CD4-positive, alpha-beta T cell treated with Interleukin-15 for 4 hours (primary cell): ENCODE results near the gene PLXNA4.

Experiments used
- DNase-seq: peaks from one replicate; pipeline ENCODE4 v3.0.0-alpha.2; 2020; ENCODE audit warnings: low spot score

Gene PLXNA4

DNA sequence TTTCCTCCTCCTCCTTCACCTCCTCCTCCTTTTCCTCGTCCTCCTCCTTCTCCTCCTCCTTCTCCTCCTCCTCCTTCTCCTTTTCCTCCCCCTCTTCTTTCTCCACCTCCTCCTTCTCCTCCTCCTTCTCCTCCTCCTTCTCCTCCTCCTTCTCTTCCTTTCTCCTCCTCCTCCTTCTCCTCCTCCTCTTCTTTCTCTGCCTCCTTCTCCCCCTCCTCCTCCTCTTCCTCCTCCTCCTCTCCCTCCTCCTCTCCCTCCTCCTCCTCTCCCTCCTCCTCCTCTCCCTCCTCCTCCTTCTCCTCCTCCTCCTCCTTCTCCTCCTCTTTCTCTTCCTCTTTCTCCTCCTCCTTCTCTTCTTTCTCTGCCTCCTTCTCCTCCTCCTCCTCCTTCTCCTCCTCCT is 13.6 kb downstream of the PLXNA4 start:
- no peak for DNase-seq

DNA sequence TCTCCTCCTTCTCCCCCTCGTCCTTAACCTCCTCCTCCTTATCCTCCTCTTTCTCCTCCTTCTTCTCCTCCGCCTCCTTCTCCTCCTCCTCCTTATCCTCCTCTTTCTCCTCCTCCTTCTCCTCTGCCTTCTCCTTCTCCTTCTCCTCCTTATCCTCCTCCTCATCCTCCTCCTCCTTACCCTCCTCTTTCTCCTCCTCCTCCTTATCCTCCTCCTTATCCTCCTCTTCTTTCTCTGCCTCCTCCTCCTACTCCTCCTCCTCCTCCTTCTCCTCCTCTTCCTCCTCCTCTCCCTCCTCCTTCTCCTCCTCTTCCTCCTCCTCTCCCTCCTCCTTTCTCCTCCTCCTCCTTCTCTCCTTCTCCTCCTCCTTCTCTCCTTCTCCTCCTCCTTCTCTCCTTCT is 14.5 kb downstream of the PLXNA4 start:
- no peak for DNase-seq

DNA sequence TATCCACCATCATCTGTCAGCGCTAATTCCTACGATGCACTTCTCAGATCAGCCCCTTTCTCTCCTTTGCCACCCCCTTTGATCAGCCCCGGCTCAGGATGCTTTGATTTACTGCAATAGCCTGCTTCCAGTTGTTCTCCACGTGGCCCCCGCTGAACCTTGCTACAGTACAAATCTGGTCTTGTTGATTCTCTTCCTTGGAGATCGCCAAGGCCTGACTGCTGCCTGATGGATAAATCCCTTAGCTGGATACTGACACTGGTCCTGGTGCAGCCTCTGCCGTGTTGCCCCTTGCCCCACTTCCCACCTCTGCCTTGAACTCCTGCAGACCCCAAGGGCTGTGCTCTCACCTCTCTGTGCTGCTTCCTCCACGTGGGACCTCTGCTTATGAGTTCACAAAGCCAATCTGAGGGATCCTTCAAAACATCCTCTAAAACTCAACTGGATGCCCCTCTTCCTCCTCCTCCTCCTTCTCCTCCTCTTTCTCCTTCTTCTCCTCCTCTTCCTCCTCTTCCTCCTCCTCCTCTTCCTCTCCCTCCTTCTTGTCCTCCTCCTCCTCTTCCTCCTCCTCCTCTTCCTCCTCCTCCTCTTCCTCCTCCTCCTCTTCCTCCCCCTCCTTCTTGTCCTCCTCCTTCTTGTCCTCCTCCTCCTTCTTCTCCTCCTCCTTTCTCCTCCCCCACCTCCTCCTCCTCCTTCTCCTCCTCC is 15.3 kb downstream of the PLXNA4 start:
- no peak for DNase-seq

DNA sequence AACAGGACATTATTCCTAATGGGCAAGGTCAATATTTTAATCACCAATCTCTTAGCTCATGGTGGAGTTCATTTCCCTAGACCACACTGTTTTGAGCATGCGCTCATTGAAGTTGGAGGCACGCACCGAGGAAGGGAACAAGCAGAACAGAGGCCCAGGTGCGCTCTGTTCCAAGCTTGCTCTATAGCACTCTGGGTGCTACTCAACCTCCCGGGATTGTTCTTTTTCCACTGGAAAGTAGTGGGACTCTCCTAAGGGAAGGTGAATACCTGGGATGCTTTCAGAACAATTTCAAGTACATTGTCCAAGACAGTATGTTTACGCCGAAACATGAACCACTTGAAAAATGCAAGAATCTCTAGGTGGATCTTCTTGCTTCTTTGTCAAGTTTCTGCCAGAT is 16.2 kb downstream of the PLXNA4 start:
- DNase-seq = no peak

DNA sequence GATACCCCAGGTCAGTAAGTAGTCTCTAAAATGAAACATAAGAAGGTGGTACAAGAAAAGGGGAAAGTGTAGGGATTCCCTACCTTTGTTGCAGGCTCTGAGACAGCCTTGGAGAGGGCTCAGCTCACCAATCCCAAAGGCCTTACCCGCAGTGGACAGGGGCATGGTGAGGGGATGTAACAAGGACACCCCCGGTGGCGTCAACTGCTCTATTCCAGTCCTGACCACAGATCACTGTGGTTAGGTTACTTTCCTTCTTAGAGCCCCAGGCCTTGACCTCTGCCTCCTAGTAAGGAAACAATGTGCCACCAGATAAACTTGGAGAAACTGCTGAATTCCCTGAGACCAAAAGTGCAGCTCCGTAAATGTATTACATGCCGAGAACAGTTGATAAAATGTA is 17.5 kb downstream of the PLXNA4 start:
- no peak for DNase-seq

DNA sequence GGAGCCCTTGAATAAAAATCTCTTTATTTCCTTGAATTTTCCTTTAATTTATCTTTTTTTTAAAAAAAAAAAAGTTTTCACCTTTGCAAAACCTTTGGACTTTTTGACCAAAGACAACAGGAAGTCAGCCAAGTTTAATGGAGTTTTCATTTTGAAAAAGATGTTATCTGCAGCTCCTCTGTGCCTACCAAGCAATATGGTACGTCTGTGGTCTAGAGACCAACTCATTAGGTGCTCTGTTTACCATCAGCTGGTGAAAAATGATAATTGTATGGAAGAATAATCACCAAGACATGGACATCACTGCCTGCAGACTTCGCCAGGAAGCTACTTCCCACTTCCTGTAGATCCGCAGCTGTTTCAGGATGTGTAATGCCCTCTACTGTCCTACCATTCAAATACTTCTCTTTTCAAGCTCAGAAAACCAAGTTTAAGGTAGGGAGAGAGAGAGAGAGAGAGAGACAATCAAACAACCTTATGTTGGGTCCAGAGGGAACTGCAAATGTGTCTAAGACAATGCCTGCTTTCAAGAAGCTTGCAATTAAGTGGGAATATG is 18.7 kb downstream of the PLXNA4 start:
- DNase-seq = no peak

DNA sequence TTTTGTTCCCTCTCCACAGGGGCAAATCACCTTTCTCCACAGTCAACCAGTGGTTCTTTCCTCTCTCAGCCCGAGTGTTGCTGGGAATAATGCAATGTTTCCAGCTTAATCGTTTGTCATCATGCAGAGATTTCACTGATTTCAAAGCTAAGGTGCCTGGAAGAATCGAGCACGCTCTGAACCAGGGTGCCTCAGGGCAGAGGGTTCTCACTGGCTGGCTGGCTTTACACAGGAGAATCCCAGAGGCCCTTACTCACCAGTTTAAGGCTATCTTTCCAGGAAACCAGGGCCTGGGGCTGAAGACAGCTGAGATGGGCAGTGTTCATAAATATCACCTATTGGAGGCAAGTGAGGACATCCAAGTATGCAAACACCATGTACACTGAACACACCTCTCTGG is 21.8 kb downstream of the PLXNA4 start:
- no peak for DNase-seq

DNA sequence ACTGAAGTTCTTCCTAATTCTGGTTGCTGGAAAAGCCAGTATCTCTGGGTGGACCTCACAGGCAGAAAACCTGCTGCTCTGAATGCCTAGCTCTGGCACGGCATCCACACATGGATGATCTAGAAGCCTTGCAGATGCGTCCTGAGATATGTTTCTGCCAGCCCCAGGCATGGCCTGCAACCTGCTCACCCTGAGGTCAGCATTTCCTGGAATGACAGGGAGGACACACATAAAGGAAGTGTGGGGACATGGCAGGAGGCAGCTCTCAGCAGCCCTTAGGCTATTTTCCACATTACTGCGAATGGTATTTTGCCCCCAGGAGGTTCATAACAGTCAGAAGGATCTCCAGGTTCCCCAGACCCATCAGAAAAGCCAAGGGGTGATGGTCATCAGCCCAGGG is 23.2 kb downstream of the PLXNA4 start:
- DNase-seq = no peak

DNA sequence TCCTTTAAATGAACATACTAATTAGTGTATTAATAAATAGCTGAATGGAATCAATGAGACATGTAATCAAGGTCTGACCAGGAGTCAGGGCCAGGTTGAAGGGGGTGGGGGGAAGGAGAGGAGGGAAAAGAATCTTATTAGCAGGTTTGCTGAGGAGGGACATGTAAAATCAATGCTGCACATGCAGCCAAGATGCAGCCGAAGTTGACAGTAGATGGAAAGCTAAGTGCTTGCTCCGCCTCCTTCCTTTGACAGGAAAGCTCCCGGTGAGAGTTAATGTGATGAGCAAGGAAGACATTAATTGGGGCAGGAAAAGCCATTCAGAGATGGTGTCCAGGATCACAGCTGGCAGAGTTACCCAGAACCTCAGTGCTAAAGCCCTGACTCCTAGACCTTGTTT is 24.4 kb downstream of the PLXNA4 start:
- DNase-seq = no peak

DNA sequence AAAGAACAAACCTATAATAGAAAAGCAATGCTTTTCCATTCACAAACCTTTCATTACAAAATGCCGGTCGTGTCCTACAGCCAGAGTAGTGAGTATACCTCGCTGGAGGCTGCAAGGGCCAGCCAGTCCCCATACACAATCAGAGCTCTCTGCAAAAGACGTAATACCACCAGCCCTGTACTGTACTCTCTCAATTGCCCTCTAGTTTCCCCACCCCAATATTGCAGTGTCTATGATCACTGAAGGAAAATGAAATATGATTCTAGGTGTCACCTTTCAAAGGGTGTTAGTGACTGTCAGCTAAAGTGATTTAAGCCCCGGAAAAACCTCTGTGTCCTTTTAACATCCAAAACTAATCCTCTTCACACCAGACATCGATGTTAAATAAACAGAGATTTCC is 24.8 kb downstream of the PLXNA4 start:
- no peak for DNase-seq

DNA sequence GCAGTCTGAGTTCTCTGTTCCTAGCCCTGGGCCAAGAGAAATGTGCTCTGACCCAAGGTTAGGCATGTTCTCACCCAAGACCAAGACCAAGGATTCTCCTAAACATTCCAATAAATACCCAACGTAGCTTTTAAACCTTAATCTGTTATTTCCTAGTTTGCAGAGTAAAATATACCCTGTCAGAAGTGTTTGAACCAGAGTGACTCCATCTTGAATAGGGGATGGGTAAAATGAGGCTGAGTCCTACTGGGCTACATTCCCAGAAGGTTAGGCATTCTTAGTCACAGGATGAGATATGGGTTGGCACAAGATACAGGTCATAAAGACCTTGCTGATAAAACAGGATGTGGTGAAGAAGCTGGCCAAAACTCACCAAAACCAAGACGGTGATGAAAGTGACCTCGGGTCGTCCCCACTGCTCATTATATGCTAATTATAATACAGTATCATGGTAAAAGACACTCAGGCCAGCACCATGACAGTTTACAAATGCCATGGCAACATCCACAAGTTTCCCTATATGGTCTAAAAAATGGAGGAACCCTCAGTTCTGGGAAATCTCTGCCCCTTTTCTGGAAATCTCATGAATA is 27.7 kb downstream of the PLXNA4 start:
- DNase-seq = no peak

DNA sequence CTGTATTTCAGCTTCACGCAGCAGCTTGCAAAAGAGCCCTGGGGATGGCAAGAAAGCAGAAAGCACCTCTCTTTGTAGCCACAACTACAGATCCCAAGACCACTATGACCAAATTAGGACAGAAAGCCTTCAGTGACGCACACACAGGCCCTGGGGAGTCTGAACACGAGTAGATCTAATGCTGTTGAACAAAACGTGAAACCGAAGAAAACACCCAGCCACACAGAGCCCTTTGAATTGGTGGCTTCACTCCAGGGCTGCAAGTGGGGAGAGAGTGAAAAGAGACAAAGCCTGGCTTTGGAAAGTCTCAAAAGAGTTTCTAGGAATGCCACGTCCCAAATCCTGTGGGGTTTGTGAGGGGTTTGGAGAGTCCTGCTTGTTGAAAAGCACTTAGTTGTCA is 28.4 kb downstream of the PLXNA4 start:
- no peak for DNase-seq

DNA sequence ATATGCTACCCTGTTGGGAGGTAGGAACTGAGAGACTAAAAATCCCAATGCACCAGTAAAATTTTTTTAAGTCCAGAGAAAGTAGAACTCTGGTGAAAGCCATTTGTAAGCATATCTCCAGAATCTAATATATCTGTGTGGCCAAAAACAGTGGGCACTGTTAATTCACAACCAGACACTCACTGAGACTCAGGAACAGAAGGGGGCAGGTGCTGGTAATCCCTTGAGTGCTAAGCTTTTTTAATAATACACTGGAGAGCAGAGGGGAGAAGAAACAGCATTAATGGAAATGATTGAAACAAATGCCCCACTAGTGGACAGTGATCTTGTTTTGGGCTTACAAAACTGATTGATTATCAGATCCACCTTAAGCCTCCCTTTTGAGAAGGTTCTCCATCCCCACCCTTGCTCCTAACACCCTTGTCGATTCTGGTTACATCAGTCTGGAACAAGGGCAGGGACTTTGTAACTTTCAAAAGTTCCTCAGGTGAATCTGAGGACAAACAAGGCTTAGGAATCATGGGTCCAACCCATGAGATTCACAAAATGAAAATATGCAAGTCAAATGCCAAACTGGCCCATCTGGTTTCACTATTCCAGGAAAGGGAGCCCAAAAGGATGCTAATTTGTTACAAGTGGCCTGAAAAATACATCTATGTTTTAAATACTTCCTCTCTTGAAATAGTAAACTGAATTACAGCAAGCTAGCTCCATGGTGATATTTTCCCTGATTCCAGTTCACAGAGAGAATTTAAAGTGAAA is 29.7 kb downstream of the PLXNA4 start:
- no peak for DNase-seq

DNA sequence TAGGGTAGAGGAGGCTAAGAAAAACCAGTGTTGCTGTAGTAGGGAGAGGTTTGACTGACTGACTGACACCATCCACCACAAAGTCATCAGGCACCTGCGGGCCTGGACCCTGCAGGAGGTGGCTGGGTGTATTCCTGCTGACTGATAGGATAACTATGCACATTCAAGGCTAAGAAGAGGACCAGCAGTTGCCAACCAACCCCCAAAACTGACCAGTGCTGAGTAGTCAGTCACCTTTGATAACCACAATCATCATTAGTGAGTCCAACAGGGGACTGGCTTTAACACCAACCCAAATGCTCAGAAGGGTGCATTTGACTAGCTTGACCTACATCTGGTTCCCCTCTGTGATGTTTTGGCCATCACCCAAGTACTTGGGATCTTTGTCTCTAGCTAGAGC is 30.5 kb downstream of the PLXNA4 start:
- no peak for DNase-seq

DNA sequence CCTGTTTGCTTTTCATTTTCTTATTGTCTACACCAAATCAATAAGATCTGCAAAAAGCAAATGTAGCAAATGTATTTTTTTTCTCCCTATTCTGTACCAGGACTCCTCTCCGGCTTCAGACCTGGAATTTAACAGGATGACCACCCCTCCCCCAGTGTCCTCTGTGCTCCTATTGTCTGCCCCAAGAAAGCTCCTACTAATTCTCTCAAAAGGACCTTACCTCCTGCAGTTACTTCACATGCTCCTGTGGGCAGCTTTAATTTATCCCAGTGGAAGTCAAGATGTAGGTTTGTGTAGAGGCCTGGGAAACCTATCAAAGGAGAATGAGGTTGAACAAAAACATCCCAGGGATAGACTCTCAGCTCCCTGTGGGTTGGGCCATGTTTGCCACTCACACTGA is 31.3 kb downstream of the PLXNA4 start:
- no peak for DNase-seq

DNA sequence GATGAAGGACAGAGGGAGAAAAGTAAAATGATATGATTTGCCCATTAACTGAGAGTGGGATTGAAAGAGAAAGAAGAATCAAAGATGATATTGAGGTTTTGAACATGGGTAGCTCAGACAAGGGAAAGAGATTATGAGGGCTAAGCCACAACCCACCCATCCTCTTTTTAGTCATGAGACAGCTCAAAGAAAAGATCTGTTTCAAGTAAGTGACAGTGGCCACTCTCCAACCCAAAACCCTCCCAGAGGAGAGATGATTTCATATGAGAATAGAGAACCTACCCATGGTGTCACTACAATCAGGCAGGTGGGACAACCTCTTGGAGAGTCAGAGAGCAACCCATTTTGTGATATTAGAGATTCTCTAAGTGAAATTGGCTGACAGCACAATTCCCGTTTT is 32.2 kb downstream of the PLXNA4 start:
- DNase-seq = no peak

DNA sequence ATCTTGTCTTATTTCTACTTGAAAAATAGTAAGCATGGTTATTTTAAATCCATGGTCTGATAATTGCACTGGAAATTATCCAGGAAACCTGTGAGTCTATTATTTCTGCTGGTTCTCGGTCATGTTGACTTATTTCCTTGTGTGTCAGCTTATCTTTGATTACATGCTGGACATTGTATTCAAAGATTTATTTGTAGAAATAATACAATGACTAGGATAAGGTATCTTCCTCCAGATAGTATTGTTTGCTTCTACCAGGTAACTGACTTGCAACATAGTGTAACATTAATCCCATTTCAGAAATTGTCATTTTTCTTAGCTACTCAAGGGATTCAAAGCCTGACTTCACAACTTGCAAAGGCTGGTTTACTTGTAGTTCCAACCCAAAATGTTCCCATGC is 33.4 kb downstream of the PLXNA4 start:
- no peak for DNase-seq

DNA sequence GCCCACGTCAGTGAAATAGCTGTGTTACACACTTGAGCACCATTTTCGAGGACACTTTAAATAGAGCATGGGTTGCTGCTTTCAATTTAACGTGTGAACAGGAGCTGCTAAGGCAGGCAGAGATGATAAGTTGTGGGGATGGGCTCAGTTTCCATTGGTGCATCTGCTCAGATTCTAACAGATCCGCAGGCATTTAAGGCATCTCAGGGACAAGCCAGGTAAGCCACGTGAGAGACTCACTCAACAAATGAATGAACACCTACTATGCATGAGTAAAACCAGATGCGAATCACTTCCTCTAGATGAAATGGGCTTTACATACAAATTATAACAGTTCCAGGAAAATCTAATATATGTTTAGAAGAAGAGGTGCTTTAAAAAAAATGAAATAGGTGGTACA is 34.6 kb downstream of the PLXNA4 start:
- DNase-seq = no peak

DNA sequence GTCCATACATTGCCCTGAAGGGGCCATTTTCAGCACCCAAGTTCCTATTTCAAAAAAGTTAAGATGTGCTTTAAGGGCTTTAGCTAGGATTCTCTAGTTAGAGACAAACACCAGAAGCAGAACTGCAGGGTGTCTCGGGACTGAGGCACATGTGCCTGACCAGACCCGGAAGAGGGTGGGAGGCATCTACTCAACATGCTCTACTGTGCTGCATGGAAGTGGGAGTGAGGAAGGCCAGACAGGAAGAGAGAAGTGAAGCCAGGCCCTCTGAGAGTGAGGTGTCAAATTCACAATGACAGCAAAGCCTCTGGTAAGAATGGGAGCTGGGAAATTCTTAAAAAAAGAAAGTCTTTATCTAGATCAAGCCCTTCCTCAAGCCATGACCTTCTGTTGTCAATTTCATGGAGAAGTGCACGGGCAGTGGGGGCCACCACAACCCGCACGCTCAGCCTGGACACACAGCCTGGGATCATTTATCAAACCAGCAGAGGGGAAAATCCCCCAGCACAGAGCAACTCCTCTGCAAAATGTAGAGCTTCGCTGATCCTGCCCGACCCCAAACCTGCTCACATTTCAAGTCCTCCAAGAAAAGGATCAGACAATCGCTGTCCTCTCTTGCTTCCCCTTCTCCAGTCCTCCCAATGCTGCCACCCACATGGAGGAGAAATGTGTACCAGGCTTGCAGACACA is 38.7 kb downstream of the PLXNA4 start:
- no peak for DNase-seq

DNA sequence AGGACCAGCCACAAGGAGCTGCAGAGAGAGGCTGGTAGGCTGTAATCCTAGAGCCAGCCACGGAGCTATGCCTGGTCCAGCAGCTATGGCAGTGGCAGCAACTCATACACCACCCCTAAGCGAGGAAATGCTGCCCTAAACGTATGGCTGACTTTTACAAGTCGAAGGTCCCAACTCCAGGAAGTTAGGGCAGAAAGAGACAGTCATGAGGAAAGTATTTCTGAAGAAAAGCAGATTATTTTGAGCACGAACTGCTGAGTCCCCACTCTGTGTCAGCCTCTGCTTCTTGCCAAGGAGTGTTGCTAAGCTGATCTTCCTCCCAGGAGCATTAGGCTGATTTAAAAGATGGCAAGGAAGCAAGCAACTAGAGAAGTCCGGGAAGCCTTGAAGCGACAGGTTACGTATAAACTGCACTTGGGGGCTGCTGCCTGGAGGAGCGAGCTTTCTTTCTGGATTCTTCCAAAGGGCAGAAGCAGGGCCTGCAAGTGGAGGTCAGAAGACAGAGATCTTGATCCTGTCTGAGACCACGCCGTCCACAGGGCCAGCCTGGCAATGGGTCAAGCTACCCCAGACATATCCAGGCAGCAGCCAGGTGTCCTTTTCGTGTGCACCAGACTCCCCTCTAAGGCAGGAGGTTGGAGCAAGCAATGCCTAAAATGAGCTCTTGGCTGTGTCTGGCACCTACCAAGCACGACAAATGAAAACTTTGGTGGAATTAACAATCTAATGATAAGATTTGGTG is 39.4 kb downstream of the PLXNA4 start:
- no peak for DNase-seq

DNA sequence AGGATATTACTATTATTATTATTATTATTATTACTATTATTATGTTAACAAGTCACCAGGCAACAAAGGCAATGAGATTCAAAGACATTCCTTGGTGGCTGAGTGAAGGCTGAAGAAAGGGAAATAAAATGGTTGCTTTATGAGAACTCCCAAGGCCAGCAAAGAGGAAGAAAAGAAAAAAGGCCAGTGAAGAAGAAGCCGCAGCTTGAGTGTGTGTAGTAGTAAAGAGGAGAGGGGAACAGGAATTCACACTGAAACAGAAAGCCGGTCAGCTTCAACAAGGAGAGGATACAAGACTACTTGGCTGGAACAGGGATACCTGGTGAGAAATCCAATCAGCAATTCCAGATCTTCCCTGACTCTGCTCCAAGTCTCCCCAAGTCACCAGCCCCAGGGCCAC is 42.4 kb downstream of the PLXNA4 start:
- DNase-seq = no peak

DNA sequence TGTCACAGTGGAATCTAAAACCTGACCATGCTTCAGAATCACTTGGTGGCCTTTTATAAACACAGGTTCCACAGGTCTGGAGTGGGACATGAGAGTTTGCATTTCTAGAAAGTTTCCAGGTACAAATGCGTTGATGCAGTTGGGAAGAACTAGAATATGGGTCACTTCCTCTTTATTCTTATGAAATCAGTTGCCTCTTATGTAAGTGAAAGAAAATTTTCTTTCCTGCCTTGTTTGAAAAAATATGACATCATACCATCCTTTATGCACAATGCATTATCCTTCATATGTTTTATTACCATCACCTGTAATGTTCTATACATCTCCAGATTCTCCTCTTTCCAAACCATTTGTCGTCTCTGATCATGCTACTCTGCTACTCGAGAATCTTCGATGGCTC is 44.0 kb downstream of the PLXNA4 start:
- DNase-seq = no peak
